ENCODE results near the gene GPHA2.
A peak's percentile ranks its signal among the peaks of the same experiment; 100 is the strongest.

GPHA2 gene

DNA sequence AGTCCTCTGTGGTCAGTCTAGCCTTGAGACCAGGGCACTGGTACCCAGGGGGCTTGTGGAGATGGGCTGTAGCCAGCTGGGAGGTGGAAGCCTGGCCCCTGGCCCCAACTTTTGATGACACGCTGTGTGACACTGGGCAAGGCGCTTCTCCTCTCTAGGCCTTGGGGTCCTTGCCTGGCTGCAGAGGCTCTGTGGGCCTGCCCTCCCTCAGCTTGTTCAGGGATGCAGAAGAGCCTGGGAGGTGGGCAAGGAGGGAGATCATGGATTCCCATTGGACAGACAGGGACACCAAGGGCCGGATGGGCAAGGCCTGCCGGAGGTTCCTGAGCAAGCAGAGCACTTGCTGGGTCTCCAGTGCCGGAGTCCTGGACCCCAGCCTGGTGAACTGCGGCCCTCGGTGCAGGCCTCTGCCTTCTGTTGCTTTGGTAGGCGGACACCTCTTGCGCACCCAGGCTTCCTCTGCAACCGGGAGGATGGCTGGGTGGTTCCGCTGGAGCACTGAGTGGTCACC, 12.5 kb downstream of the GPHA2 start:
- Histone ChIP-seq H3K9ac (ENCODE audit: low read length in 5 of 5) (peak overlapping the region in 1 of 5 donors; percentile 81), H3K27me3 (ENCODE audit: control insufficient read depth in 5 of 5, insufficient read depth in 4 of 5, low read length in 5 of 5) (no peaks in the 10 kb centered on the region), H3K27ac (ENCODE audit: low read depth, low read length) (no peak overlapping the region), H3K4me1 (ENCODE audit: control insufficient read depth in 5 of 5, insufficient read depth in 5 of 5, low read length in 5 of 5) (peaks cover 3 to 39% (median 34%) of the 10 kb centered on the region in 5 donors), H3K9me3 (ENCODE audit: control insufficient read depth in 5 of 5, low read length in 5 of 5) (no peaks in the 10 kb centered on the region), H3K4me3 (ENCODE audit: low read depth in 1 of 5, low read length in 5 of 5) (peak overlapping the region; percentile 79 to 96 (median 87)), H3K36me3 (ENCODE audit: control insufficient read depth in 5 of 5, insufficient read depth in 5 of 5, low read length in 5 of 5) (peaks cover 0 to 18% (median 11%) of the 10 kb centered on the region in 5 donors)

DNA sequence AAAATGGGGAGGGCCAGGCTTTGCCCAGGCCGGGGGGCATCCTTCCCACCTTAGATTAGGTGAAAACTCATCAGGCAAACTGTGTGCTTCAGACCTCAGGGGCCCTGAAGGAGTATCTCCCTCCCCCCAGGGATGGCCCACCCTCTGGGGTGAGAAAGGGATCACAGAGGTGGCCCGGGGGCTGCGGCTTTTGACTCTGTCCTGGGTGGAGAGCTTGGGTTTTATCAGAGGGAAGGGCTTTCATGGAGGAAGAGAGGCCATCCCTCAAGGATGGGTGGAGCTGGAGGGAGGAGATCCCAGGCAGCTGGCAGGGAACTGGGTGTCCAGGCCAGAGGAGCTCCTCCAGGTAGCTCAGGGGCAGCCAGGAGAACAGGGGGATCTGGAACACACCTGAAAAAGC, 14.3 kb downstream of the GPHA2 start:
- Histone ChIP-seq H3K27ac (ENCODE audit: low read depth, low read length) (no peak overlapping the region), H3K9me3 (ENCODE audit: control insufficient read depth in 5 of 5, low read length in 5 of 5) (no peaks in the 10 kb centered on the region), H3K27me3 (ENCODE audit: control insufficient read depth in 5 of 5, insufficient read depth in 4 of 5, low read length in 5 of 5) (no peaks in the 10 kb centered on the region), H3K9ac (ENCODE audit: low read length in 5 of 5) (no peak overlapping the region), H3K36me3 (ENCODE audit: control insufficient read depth in 5 of 5, insufficient read depth in 5 of 5, low read length in 5 of 5) (no peaks in the 10 kb centered on the region), H3K4me3 (ENCODE audit: low read depth in 1 of 5, low read length in 5 of 5) (no peak overlapping the region), H3K4me1 (ENCODE audit: control insufficient read depth in 5 of 5, insufficient read depth in 5 of 5, low read length in 5 of 5) (peaks cover 5 to 50% (median 43%) of the 10 kb centered on the region in 5 donors)

DNA sequence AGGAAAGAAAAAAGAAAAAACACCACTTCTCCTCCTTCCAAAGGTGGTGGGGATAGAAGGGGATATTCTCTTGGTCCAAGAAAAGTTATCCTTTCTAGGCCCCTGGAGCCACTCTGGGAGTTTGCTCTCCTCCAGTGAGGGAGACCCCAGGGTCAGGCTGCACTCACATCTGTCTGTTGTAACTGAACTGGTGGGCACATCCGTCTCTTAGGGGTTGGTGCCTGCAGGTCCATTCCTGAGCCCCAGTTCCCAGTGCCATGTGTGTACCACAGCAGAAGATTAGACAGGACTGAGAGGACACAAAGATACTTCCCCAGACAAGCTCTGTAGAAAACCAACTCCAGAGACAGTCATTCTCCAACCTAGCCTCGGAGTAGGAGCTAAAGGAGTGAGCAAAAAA, 15.6 kb downstream of the GPHA2 start:
- Histone ChIP-seq H3K9ac (ENCODE audit: low read length in 5 of 5) (no peak overlapping the region), H3K36me3 (ENCODE audit: control insufficient read depth in 5 of 5, insufficient read depth in 5 of 5, low read length in 5 of 5) (no peaks in the 10 kb centered on the region), H3K9me3 (ENCODE audit: control insufficient read depth in 5 of 5, low read length in 5 of 5) (no peaks in the 10 kb centered on the region), H3K27ac (ENCODE audit: low read depth, low read length) (no peak overlapping the region), H3K4me1 (ENCODE audit: control insufficient read depth in 5 of 5, insufficient read depth in 5 of 5, low read length in 5 of 5) (peaks cover 9 to 48% (median 43%) of the 10 kb centered on the region in 5 donors), H3K4me3 (ENCODE audit: low read depth in 1 of 5, low read length in 5 of 5) (no peak overlapping the region), H3K27me3 (ENCODE audit: control insufficient read depth in 5 of 5, insufficient read depth in 4 of 5, low read length in 5 of 5) (no peaks in the 10 kb centered on the region)

DNA sequence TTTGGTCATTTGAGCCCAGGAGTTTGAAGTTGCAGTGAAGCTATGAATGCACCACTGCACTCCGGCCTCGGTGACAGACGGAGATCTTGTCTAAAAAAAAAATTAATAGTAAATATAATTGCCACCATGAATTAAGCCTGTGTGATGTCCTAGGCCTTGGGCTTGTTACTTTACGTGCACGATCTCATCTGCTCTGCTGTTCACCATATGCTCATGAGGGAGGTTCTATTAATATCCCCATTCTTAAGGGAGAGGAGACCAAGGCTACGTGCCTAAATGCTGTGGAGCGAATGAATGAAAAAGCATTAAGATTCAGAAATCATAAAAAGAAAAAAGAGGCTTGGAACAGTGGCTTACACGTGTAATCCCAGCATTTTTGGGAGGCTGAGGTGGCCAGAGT, 16.1 kb downstream of the GPHA2 start:
- Histone ChIP-seq H3K9ac (ENCODE audit: low read length in 5 of 5) (no peak overlapping the region), H3K9me3 (ENCODE audit: control insufficient read depth in 5 of 5, low read length in 5 of 5) (no peaks in the 10 kb centered on the region), H3K4me1 (ENCODE audit: control insufficient read depth in 5 of 5, insufficient read depth in 5 of 5, low read length in 5 of 5) (peaks cover 9 to 44% (median 40%) of the 10 kb centered on the region in 5 donors), H3K27ac (ENCODE audit: low read depth, low read length) (no peak overlapping the region), H3K27me3 (ENCODE audit: control insufficient read depth in 5 of 5, insufficient read depth in 4 of 5, low read length in 5 of 5) (no peaks in the 10 kb centered on the region), H3K36me3 (ENCODE audit: control insufficient read depth in 5 of 5, insufficient read depth in 5 of 5, low read length in 5 of 5) (no peaks in the 10 kb centered on the region), H3K4me3 (ENCODE audit: low read depth in 1 of 5, low read length in 5 of 5) (no peak overlapping the region)

DNA sequence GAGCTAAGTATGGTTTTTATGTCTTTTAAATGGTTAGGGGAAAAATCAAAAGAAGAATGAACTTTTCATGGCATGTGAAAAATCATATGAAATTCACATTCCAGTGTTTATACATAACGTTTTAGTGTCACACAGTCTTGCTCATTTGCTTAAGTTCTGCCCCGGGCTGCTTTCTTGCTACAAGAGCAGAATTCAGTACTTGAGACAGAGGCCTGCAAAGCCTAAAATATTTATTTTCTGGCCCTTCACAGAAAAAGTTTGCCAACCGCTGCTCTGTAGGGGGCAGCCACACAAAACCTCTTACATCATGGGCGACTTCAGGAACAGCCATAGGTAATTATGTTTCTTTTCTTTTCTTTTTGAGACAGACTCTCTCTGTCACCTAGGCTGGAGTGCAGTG, 17.7 kb downstream of the GPHA2 start:
- Histone ChIP-seq H3K27ac (ENCODE audit: low read depth, low read length) (peak overlapping the region; percentile 60), H3K9me3 (ENCODE audit: control insufficient read depth in 5 of 5, low read length in 5 of 5) (no peaks in the 10 kb centered on the region), H3K36me3 (ENCODE audit: control insufficient read depth in 5 of 5, insufficient read depth in 5 of 5, low read length in 5 of 5) (peaks cover 0 to 16% (median 14%) of the 10 kb centered on the region in 5 donors), H3K27me3 (ENCODE audit: control insufficient read depth in 5 of 5, insufficient read depth in 4 of 5, low read length in 5 of 5) (no peaks in the 10 kb centered on the region), H3K4me1 (ENCODE audit: control insufficient read depth in 5 of 5, insufficient read depth in 5 of 5, low read length in 5 of 5) (peaks cover 7 to 33% (median 28%) of the 10 kb centered on the region in 5 donors), H3K4me3 (ENCODE audit: low read depth in 1 of 5, low read length in 5 of 5) (peak overlapping the region; percentile 73 to 100 (median 92)), H3K9ac (ENCODE audit: low read length in 5 of 5) (peak overlapping the region; percentile 39 to 74 (median 71))

DNA sequence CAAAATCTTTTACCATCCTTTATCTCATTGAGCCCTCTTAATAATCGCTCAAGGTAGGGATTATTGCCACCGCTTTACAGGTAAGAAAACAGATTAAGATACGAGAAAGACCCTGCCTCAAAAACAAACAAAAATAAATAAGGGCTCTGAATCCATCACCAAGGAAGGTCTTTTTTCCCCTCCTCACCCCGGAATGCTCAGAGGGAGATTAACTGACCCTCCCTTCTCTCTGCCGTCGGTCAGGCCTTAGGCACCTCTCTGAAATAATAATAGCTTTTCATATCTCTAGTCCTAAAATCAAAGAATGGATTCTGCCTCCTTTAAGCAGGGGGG, 18.1 kb downstream of the GPHA2 start:
- Histone ChIP-seq H3K4me1 (ENCODE audit: control insufficient read depth in 5 of 5, insufficient read depth in 5 of 5, low read length in 5 of 5) (peaks cover 7 to 33% (median 28%) of the 10 kb centered on the region in 5 donors), H3K4me3 (ENCODE audit: low read depth in 1 of 5, low read length in 5 of 5) (peak overlapping the region; percentile 73 to 100 (median 92)), H3K9ac (ENCODE audit: low read length in 5 of 5) (peak overlapping the region; percentile 39 to 74 (median 71)), H3K9me3 (ENCODE audit: control insufficient read depth in 5 of 5, low read length in 5 of 5) (no peaks in the 10 kb centered on the region), H3K27me3 (ENCODE audit: control insufficient read depth in 5 of 5, insufficient read depth in 4 of 5, low read length in 5 of 5) (no peaks in the 10 kb centered on the region), H3K36me3 (ENCODE audit: control insufficient read depth in 5 of 5, insufficient read depth in 5 of 5, low read length in 5 of 5) (peaks cover 0 to 20% (median 18%) of the 10 kb centered on the region in 5 donors), H3K27ac (ENCODE audit: low read depth, low read length) (peak overlapping the region; percentile 60)

DNA sequence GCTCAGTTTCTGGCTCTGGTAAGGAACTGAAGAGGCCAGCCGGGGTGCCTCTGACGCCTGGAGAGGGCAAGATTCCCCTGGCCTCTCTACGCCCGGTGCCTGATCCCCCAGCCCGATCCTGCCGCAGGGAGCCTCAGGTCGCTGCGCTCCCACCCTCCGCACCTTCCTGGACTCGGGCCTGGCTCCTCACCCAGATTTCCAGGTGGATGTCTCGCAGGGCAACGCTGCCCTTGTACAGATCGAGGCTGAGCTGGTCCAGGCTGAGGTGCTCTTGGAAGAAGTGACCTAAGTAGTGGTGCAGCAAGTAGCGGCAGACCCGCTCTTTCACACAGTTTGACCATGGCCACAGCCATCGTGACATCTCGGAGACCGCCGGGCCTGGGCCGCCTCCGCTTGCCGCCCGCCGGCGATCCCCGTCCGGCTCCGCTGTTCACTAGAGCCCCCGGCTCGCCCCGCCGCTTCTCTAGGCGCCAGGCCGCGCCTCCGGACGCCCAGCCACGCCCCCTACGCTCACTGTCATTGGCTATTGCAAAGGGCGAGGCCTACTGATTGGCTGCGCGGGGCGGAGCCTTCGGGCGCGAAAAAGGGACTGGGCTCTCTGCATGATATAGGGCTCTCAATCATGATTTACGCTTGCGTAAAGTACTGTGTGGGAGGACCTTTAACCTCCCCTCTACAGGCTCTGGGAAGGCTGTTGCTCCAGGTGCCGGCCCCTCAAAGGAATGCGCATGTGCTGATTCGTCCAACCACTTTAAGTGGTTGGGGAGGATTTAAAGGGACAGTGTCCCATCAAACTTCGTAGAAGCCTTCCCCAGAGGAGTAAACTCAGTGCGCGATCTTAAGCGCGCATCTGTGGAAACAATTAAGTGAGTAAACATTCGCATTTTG, 18.7 kb downstream of the GPHA2 start, which contains the start of gene ATG2A:
Gene ATG2A (minus strand): TSS at position 435 of the 888 bp plus-strand sequence. CDS start 74 bp downstream, at position 361.
- Histone ChIP-seq H3K4me3 (ENCODE audit: low read depth in 1 of 5, low read length in 5 of 5) (peak within 1 kb of the TSS; percentile 90 to 100 (median 92)), H3K9ac (ENCODE audit: low read length in 5 of 5) (peak within 1 kb of the TSS; percentile 89 to 99 (median 97)), H3K27ac (ENCODE audit: low read depth, low read length) (peak within 1 kb of the TSS; percentile 60), H3K4me1 (ENCODE audit: control insufficient read depth in 5 of 5, insufficient read depth in 5 of 5, low read length in 5 of 5) (peaks cover 7 to 33% (median 28%) of the 10 kb centered on the region in 5 donors), H3K27me3 (ENCODE audit: control insufficient read depth in 5 of 5, insufficient read depth in 4 of 5, low read length in 5 of 5) (no peaks in the 10 kb centered on the region), H3K9me3 (ENCODE audit: control insufficient read depth in 5 of 5, low read length in 5 of 5) (no peaks in the 10 kb centered on the region), H3K36me3 (ENCODE audit: control insufficient read depth in 5 of 5, insufficient read depth in 5 of 5, low read length in 5 of 5) (peaks cover 0 to 25% (median 22%) of the 10 kb centered on the region in 5 donors)

DNA sequence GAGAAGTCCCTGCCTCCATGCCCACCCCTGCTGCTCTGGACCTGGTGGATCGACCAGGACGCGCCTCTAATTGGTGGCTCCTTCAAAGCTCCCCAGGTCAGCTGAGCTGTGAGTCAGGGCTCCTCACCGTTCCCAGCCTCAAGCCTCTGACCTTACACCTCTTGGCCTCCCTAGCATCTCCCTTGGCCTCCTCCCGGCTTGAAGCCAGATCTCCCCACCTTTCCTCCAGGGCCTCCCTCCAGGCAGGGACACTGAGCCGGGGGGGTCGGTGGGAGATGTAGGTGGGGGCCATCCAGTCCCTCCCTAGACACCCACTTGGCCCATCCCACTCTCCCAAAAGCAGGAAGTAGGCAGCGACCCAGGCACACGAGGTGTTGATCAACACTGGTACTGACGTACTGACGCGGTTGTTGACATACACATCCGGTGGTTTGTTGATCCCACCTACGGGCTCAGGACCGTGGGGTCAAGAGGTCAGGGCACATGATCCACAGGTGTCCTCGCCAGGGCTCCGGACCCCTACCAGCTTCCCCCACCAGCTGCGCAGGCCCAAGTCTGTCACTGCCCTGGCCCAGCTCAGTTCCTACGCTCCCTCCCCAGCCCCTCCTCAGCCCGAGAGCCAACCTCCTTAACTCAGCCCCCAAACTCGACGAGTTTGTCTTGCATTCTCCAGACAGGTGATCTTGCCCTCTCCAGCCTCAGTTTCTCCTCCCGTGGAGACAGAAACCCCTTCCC, 19.5 kb downstream of the GPHA2 start:
- Histone ChIP-seq H3K4me3 (ENCODE audit: low read depth in 1 of 5, low read length in 5 of 5) (peak overlapping the region; percentile 90 to 100 (median 92)), H3K27ac (ENCODE audit: low read depth, low read length) (peak overlapping the region; percentile 54), H3K9ac (ENCODE audit: low read length in 5 of 5) (peak overlapping the region; percentile 89 to 99 (median 97)), H3K9me3 (ENCODE audit: control insufficient read depth in 5 of 5, low read length in 5 of 5) (no peaks in the 10 kb centered on the region), H3K4me1 (ENCODE audit: control insufficient read depth in 5 of 5, insufficient read depth in 5 of 5, low read length in 5 of 5) (peaks cover 7 to 33% (median 28%) of the 10 kb centered on the region in 5 donors), H3K27me3 (ENCODE audit: control insufficient read depth in 5 of 5, insufficient read depth in 4 of 5, low read length in 5 of 5) (no peaks in the 10 kb centered on the region), H3K36me3 (ENCODE audit: control insufficient read depth in 5 of 5, insufficient read depth in 5 of 5, low read length in 5 of 5) (peaks cover 0 to 33% (median 30%) of the 10 kb centered on the region in 5 donors)

DNA sequence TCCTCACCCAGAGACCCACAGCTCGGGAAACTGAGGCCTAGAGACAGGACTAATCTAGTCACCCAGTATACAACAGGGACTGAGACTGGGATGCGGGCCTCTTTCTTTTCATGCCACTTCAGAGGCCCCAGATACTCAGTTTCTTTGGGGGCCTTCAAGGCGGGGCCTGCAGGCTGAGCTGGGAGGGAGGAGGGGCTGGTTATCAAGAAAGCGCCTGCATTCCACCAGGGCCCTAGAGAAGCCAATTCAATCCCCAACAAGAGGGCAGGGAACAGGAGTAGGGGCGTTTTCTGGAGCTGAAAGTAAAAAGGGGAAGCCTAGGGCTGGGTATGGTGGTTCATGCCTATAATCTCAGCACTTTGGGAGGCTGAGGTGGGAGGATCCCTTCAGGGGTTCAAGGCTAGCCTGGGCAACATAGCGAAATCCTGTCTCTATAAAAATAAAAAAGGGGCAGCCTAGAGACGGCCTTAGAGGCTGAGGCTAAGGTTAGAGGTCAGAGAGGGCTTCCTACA, 20.3 kb downstream of the GPHA2 start:
- Histone ChIP-seq H3K36me3 (ENCODE audit: control insufficient read depth in 5 of 5, insufficient read depth in 5 of 5, low read length in 5 of 5) (peaks cover 0 to 41% (median 38%) of the 10 kb centered on the region in 5 donors), H3K27ac (ENCODE audit: low read depth, low read length) (no peak overlapping the region), H3K9me3 (ENCODE audit: control insufficient read depth in 5 of 5, low read length in 5 of 5) (no peaks in the 10 kb centered on the region), H3K9ac (ENCODE audit: low read length in 5 of 5) (peak overlapping the region in 4 of 5 donors; percentile 96 to 99 (median 98)), H3K27me3 (ENCODE audit: control insufficient read depth in 5 of 5, insufficient read depth in 4 of 5, low read length in 5 of 5) (no peaks in the 10 kb centered on the region), H3K4me3 (ENCODE audit: low read depth in 1 of 5, low read length in 5 of 5) (peak overlapping the region in 3 of 5 donors; percentile 92 to 100 (median 92)), H3K4me1 (ENCODE audit: control insufficient read depth in 5 of 5, insufficient read depth in 5 of 5, low read length in 5 of 5) (peaks cover 7 to 33% (median 28%) of the 10 kb centered on the region in 5 donors)

All from subcutaneous abdominal adipose tissue (tissue), 5 donors.